K562 (cell line): ENCODE measurements around the gene ARHGAP26. TPM values are rescaled to one million over a fixed set of nuclear protein-coding genes. Genes with fewer than 3 reads are reported as not detected.

Source experiments
- ATAC-seq: fragments of 200-7000 bp; cut with Tn5 transposase; 3 replicates; pipeline ENCODE4 v1.9.1; 2020; ENCODE audit warnings: moderate library complexity
- BruUV-seq: library from RNA; stranded (reverse); fragments of 400-500 nt; replicated peaks from 2 replicates; lab custom pipeline; 2021; lab: Mats Ljungman, UMichigan
- CTCF ChIA-PET: fragments of 300-600 bp; formaldehyde crosslinking; extraction: SDS; loops from one replicate; lab custom pipeline; 2021; ENCODE audit warnings: low intra/inter-chr PET ratio; lab: Yijun Ruan, JAX
- POLR2A ChIA-PET: fragments of 300-600, 350-650 bp; sonication (Branson Sonifier 250); formaldehyde crosslinking; extraction: SDS; loops from one replicate; lab custom pipeline; 2021; ENCODE audit warnings: antibody characterized with exemption, inconsistent platforms; lab: Yijun Ruan, JAX
- DNase-seq, 4 experiments: peaks; one replicate each; pipeline versions ENCODE4 v3.0.0 to v3.0.0-alpha.2; 2011 to 2018; ENCODE audit warnings: low spot score in 3 of 4, mixed read lengths in 3 of 4; ENCODE audit errors: extremely low read depth in 1 of 4
- FAIRE-seq: peaks from 2 replicates; lab custom pipeline; 2011; peaks lifted over from hg19 to GRCh38; lab: Jason Lieb, UNC
- H2AFZ ChIP-seq: 2 replicates; pipeline ENCODE4 v1.6.0; 2011; ENCODE audit warnings: low read depth, low read length, control low read depth, inconsistent platforms
- H3K27ac ChIP-seq: fragments of 200-600 bp; 3 replicates; pipeline ENCODE4 v1.8.0; 2011; ENCODE audit warnings: low read depth, mild to moderate bottlenecking, control low read depth, inconsistent platforms, low read length, moderate library complexity, mixed read lengths; ENCODE audit errors: extremely low read depth
- H3K27me3 ChIP-seq, 2 experiments: fragments of 300-600 bp in 1 of 2; 2 replicates in 1 of 2; 3 replicates in 1 of 2; pipeline versions ENCODE4 v1.6.0 to v1.8.0; 2011; ENCODE audit warnings: inconsistent platforms in 2 of 2, low read length in 2 of 2, mild to moderate bottlenecking in 1 of 2, mixed read lengths in 1 of 2, moderate library complexity in 1 of 2; ENCODE audit not compliant: control insufficient read depth in 2 of 2, insufficient read depth in 2 of 2
- H3K36me3 ChIP-seq: fragments of 300-600 bp; 3 replicates; pipeline ENCODE4 v1.8.0; 2011; ENCODE audit warnings: mild to moderate bottlenecking, low read length, inconsistent platforms; ENCODE audit not compliant: control insufficient read depth, insufficient read depth
- H3K4me1 ChIP-seq, 2 experiments: fragments of 200-600 bp in 1 of 2; replicated peaks in 1 of 2; 2 replicates in 1 of 2; 3 replicates in 1 of 2; pipeline versions ENCODE4 v1.5.1 to v1.8.0; 2011; ENCODE audit warnings: inconsistent platforms in 2 of 2, low read length in 2 of 2, mild to moderate bottlenecking in 1 of 2, mixed read lengths in 1 of 2, moderate library complexity in 1 of 2; ENCODE audit not compliant: control insufficient read depth in 2 of 2, insufficient read depth in 2 of 2
- H3K4me2 ChIP-seq: 2 replicates; pipeline ENCODE4 v1.6.1; 2011; ENCODE audit warnings: low read length, control low read depth, inconsistent platforms, mixed read lengths; ENCODE audit not compliant: insufficient read depth
- H3K4me3 ChIP-seq: fragments of 200-600 bp; sonication (generic), shearing (Covaris generic); 2 replicates; pipeline ENCODE4 v1.5.1; 2016; ENCODE audit warnings: control low read depth, inconsistent platforms
- H3K79me2 ChIP-seq: fragments of 200-600 bp; 3 replicates; pipeline ENCODE4 v1.8.0; 2011; ENCODE audit warnings: low read length, inconsistent platforms; ENCODE audit not compliant: control insufficient read depth, insufficient read depth
- H3K9ac ChIP-seq, 2 experiments: 2 replicates each; pipeline versions ENCODE4 v1.6.0 to v1.6.1; 2011; ENCODE audit warnings: low read depth in 2 of 2, low read length in 2 of 2, control low read depth in 1 of 2, inconsistent platforms in 1 of 2, mild to moderate bottlenecking in 1 of 2, mixed read lengths in 1 of 2; ENCODE audit not compliant: insufficient read depth in 1 of 2
- H3K9me1 ChIP-seq: one replicate; pipeline ENCODE4 v1.6.0; 2011; ENCODE audit warnings: inconsistent platforms, mild to moderate bottlenecking, low read length, moderate library complexity; ENCODE audit not compliant: control insufficient read depth, insufficient read depth
- H3K9me3 ChIP-seq: replicated peaks from 2 replicates; pipeline ENCODE4 v1.5.1; 2011; ENCODE audit warnings: low read depth, low read length, inconsistent platforms; ENCODE audit not compliant: control insufficient read depth, insufficient read depth
- H4K20me1 ChIP-seq: replicated peaks from 2 replicates; pipeline ENCODE4 v1.6.1; 2011; ENCODE audit warnings: low read length, inconsistent platforms, mixed read lengths; ENCODE audit not compliant: control insufficient read depth, insufficient read depth
- BACH1 ChIP-seq: fragments of 200-800 bp; sonication (Bioruptor generic); IDR thresholded peaks from 2 replicates; pipeline ENCODE4 v1.6.1; 2016; ENCODE audit warnings: missing genetic modification characterization, missing compliant biosample characterization
- CREB1 ChIP-seq, 2 experiments: sonication (generic) in 1 of 2; formaldehyde crosslinking in 1 of 2; IDR thresholded peaks; 2 replicates each; pipeline versions ENCODE4 v1.6.1 to v1.8.0; 2012 to 2022; ENCODE audit warnings: inconsistent platforms in 1 of 2, mild to moderate bottlenecking in 1 of 2, missing genetic modification reagents in 1 of 2, moderate library complexity in 1 of 2
- KLF10 ChIP-seq: fragments of 250-450 bp; sonication (Bioruptor Pico); IDR thresholded peaks from 2 replicates; pipeline ENCODE4 v1.6.1; 2021; ENCODE audit warnings: matching md5 sums
- MAFG ChIP-seq: fragments of 450-650 bp; conservative IDR thresholded peaks from 2 replicates; pipeline ENCODE4 v1.6.1; 2016; ENCODE audit warnings: missing genetic modification characterization, missing compliant biosample characterization
- SMAD1 ChIP-seq: fragments of 150-350 bp; IDR thresholded peaks from 2 replicates; pipeline ENCODE4 v1.6.1; 2014; ENCODE audit warnings: low read length, low read depth; ENCODE audit not compliant: partially characterized antibody
- SMARCB1 ChIP-seq: IDR thresholded peaks from 2 replicates; pipeline ENCODE4 v1.6.1; 2011; ENCODE audit warnings: improper control_type of control experiment, low read depth; ENCODE audit not compliant: insufficient read length
- SP1 ChIP-seq: sonication (generic); formaldehyde crosslinking; IDR thresholded peaks from 2 replicates; pipeline ENCODE4 v1.8.1; 2022; ENCODE audit warnings: mild to moderate bottlenecking, missing genetic modification reagents
- USF1 ChIP-seq: sonication (generic); formaldehyde crosslinking; IDR thresholded peaks from 2 replicates; pipeline ENCODE4 v1.9.0; 2022; ENCODE audit warnings: mild to moderate bottlenecking, missing genetic modification reagents
- ZSCAN29 ChIP-seq: fragments of 450-650 bp; IDR thresholded peaks from 2 replicates; pipeline ENCODE4 v1.6.1; 2017
- WGBS: fragments of 100-300 bp; shearing (Covaris generic); methylation state at CpG from one replicate; pipeline ENCODE4 v1.1.6; 2016; ENCODE audit warnings: low coverage, mixed read lengths; ENCODE audit not compliant: insufficient coverage; ENCODE audit errors: missing lambda C conversion rate; 5-methylcytosine and 5-hydroxymethylcytosine counted together
- in situ Hi-C: fragments of 300-500 bp; cut with MboI; formaldehyde crosslinking; loops from 4 replicates; pipeline ENCODE4 v1.15.0; 2018; ENCODE audit warnings: inconsistent platforms, mixed read lengths
- intact Hi-C: fragments of 100-400 bp; cut with micrococcal nuclease; formaldehyde crosslinking; loops from 2 replicates; pipeline ENCODE4 v1.14.2; 2022
- polyA plus RNA-seq, 8 experiments: library from polyadenylated mRNA; depleted of rRNA in 4 of 8; stranded (reverse) in 5 of 8; unstranded in 3 of 8; fragments of >200 nt; fragmentation: Nextera tagmentation in 2 of 8; fragmentation: Illumina TruSeq in 1 of 8; extraction: Ambion mirVana in 2 of 8; extraction: Trizol in 1 of 8; gene quantifications; 2 replicates each; pipeline versions ENCODE4 v1.2.1 to v1.2.3, GENCODE V29; 2011 to 2014; ENCODE audit warnings: inconsistent platforms in 1 of 8, missing spikeins in 1 of 8
- total RNA-seq, 7 experiments: library from RNA; depleted of rRNA in 6 of 7; stranded (reverse); fragments of >200 nt in 6 of 7; fragmentation: Illumina TruSeq in 2 of 7; extraction: Trizol in 2 of 7; gene quantifications; 2 replicates each; pipeline versions ENCODE4 v1.2.1 to v1.2.3, GENCODE V29; 2011 to 2021; ENCODE audit warnings: low replicate concordance in 1 of 7
- TF ChIP-seq, protein P1 (sequence below): fragments of 150-350 bp; conservative IDR thresholded peaks from 2 replicates; pipeline ENCODE4 v1.6.1; 2014; ENCODE audit warnings: low read length

The ARHGAP26 gene
- total and polyA plus RNA-seq, 9 of the 15 experiments (the other 6 are each of a cell fraction or from before 2014, with no cell fraction given): 0.13 to 1.1 (median 0.55) TPM

DNA sequence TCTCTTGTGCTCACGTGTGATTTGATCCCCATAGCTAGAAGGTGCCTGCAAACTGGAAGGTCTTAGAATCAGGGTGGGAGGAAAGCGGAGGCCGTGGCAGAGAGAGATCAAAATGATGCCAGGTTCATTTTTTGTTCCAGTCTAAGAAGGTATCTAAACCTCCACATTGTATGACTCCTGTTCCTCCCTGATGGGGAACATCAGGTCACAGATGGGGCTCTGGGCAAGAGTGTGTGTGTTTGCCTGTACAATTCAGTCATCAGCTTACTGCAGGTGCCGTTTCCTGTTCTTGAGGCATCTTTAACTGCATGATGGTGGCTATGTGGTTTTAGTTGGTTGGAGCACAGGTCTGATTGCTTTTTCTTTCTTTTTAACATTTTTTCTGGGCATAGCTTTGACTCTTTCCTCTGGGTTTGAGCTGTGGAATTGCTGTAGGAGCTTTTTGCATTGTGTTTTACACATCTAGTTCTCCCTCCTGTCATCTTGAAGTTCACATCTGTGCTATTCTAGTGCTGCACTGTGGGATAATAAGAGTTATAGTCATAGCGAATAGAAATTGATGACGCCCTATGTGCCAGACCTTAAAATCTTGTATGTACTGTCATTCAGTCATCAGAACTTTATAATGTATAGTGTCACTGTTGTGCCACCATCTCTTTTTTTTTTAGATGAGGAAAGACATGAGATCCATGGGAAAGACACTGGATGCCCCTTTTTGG lies 30.8 kb downstream of the ARHGAP26 start:
- 0% methylated on average over 6 of the region's 6 CpGs for WGBS
- Histone ChIP-seq H3K36me3 (no peaks in the 10 kb centered on the region), H3K4me1 (no peaks in the 10 kb centered on the region), H3K9ac (no peak overlapping the region), H3K4me2 (no peak overlapping the region), H3K27me3 (peaks cover 13 to 22% of the 10 kb centered on the region in 2 experiments; a peak in 4 of 5 replicates), H3K4me3 (no peak overlapping the region), H3K79me2 (no peaks in the 10 kb centered on the region), H4K20me1 (no peaks in the 10 kb centered on the region), H3K9me3 (no peaks in the 10 kb centered on the region), H3K9me1 (no peaks in the 10 kb centered on the region), H3K27ac (no peak overlapping the region), H2AFZ (no peak overlapping the region)
- DNase-seq (no peak), ATAC-seq (no peak), FAIRE-seq (no peak)
- POLR2A ChIA-PET: no interaction called here
- in situ Hi-C loops: no loop called here
- BruUV-seq: no TSS peak
- CTCF ChIA-PET: no interaction called here
- no peak for TF ChIP-seq SP1
- no peak for TF ChIP-seq USF1
- TF ChIP-seq CREB1 (IDR thresholded peaks at IDR 0.05): no peak
- no peak for TF ChIP-seq CREB1 (CRISPR knock-in tag; IDR thresholded peaks at IDR 0.05)
- no peak for TF ChIP-seq BACH1 (tag)
- TF ChIP-seq ZSCAN29: no peak
- TF ChIP-seq SMARCB1: no peak
- TF ChIP-seq MAFG (tag): no peak
- TF ChIP-seq KLF10 (CRISPR knock-in tag): no peak
- no peak for TF ChIP-seq SMAD1
- TF ChIP-seq, protein P1, sequence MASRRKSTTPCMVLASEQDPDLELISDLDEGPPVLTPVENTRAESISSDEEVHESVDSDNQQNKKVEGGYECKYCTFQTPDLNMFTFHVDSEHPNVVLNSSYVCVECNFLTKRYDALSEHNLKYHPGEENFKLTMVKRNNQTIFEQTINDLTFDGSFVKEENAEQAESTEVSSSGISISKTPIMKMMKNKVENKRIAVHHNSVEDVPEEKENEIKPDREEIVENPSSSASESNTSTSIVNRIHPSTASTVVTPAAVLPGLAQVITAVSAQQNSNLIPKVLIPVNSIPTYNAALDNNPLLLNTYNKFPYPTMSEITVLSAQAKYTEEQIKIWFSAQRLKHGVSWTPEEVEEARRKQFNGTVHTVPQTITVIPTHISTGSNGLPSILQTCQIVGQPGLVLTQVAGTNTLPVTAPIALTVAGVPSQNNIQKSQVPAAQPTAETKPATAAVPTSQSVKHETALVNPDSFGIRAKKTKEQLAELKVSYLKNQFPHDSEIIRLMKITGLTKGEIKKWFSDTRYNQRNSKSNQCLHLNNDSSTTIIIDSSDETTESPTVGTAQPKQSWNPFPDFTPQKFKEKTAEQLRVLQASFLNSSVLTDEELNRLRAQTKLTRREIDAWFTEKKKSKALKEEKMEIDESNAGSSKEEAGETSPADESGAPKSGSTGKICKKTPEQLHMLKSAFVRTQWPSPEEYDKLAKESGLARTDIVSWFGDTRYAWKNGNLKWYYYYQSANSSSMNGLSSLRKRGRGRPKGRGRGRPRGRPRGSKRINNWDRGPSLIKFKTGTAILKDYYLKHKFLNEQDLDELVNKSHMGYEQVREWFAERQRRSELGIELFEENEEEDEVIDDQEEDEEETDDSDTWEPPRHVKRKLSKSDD: no peak
- intact Hi-C loops: no loop called here
